DND-41 (cell line): ENCODE results near the gene PPP1R17.

ENCODE experiments used
- ATAC-seq: fragments of 200-7000 bp; cut with Tn5 transposase; 3 replicates; pipeline ENCODE4 v1.9.1; 2021; ENCODE audit warnings: low read depth; ENCODE audit not compliant: insufficient read depth
- DNase-seq: peaks from one replicate; pipeline ENCODE4 v3.0.0-alpha.2; 2020
- H2AFZ ChIP-seq: 2 replicates; pipeline ENCODE4 v1.6.0; 2012; ENCODE audit warnings: low read depth, low read length
- H3K27ac ChIP-seq: 2 replicates; pipeline ENCODE4 v1.5.1; 2012; ENCODE audit warnings: low read length, inconsistent platforms
- H3K27me3 ChIP-seq: fragments of 200-600 bp; sonication (generic); 2 replicates; pipeline ENCODE4 v1.6.0; 2012; ENCODE audit warnings: low read length, mild to moderate bottlenecking, inconsistent platforms; ENCODE audit not compliant: insufficient read depth, poor library complexity
- H3K36me3 ChIP-seq: 2 replicates; pipeline ENCODE4 v1.5.1; 2012; ENCODE audit warnings: low read length, inconsistent platforms; ENCODE audit not compliant: insufficient read depth
- H3K4me1 ChIP-seq: 2 replicates; pipeline ENCODE4 v1.5.1; 2012; ENCODE audit warnings: mild to moderate bottlenecking, low read length; ENCODE audit not compliant: insufficient read depth
- H3K4me2 ChIP-seq: 2 replicates; pipeline ENCODE4 v1.6.0; 2012; ENCODE audit warnings: mild to moderate bottlenecking, moderate library complexity, low read length, inconsistent platforms; ENCODE audit not compliant: insufficient read depth
- H3K4me3 ChIP-seq, 2 experiments: fragments of 200-600 bp in 1 of 2; shearing (Covaris generic) in 1 of 2; 2 replicates each; pipeline ENCODE4 v1.5.1; 2012 to 2016; ENCODE audit warnings: inconsistent platforms in 2 of 2, low read length in 2 of 2, mild to moderate bottlenecking in 2 of 2, low read depth in 1 of 2, moderate library complexity in 1 of 2
- H3K79me2 ChIP-seq: 2 replicates; pipeline ENCODE4 v1.6.0; 2012; ENCODE audit warnings: low read length, inconsistent platforms; ENCODE audit not compliant: insufficient read depth
- H3K9ac ChIP-seq: 2 replicates; pipeline ENCODE4 v1.6.0; 2012; ENCODE audit warnings: low read depth, mild to moderate bottlenecking, inconsistent platforms, low read length, moderate library complexity
- H3K9me3 ChIP-seq: 2 replicates; pipeline ENCODE4 v1.5.1; 2012; ENCODE audit warnings: low read length, moderate library complexity, mild to moderate bottlenecking, inconsistent platforms; ENCODE audit not compliant: insufficient read depth, severe bottlenecking
- H4K20me1 ChIP-seq: 2 replicates; pipeline ENCODE4 v1.6.0; 2012; ENCODE audit warnings: low read length; ENCODE audit not compliant: insufficient read depth
- EZH2 ChIP-seq: IDR thresholded peaks from 3 replicates; pipeline ENCODE4 v1.6.1; 2012; ENCODE audit warnings: borderline replicate concordance, low read depth, mild to moderate bottlenecking, moderate library complexity, low read length, inconsistent platforms; ENCODE audit not compliant: severe bottlenecking
- TF ChIP-seq, protein P1 (sequence below): IDR thresholded peaks from 2 replicates; pipeline ENCODE4 v1.5.1; 2012; ENCODE audit warnings: borderline replicate concordance, low read length, moderate library complexity, mild to moderate bottlenecking; ENCODE audit not compliant: poor library complexity, severe bottlenecking; ENCODE audit errors: extremely low read depth

PPP1R17 gene

DNA sequence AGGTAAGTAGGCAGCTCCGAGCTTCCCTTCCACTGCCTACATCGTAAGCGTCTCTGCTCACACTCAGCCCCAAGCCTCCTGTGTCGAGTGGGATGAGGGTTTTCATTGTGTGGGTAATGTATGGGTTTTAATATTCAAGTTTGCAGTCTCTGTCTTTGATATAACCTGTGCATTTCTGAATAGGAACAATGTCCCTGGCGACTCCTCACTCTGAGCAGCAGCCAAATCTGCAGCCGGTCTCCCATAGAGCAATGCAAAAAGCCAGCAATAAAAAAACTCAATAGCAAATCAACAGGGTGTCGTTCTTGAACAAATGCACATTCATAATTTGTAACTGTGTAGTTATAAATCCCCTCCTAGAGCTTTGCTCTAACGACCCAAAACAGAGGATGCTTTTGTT, 33.4 kb downstream of the PPP1R17 start:
- TF ChIP-seq, protein P1, sequence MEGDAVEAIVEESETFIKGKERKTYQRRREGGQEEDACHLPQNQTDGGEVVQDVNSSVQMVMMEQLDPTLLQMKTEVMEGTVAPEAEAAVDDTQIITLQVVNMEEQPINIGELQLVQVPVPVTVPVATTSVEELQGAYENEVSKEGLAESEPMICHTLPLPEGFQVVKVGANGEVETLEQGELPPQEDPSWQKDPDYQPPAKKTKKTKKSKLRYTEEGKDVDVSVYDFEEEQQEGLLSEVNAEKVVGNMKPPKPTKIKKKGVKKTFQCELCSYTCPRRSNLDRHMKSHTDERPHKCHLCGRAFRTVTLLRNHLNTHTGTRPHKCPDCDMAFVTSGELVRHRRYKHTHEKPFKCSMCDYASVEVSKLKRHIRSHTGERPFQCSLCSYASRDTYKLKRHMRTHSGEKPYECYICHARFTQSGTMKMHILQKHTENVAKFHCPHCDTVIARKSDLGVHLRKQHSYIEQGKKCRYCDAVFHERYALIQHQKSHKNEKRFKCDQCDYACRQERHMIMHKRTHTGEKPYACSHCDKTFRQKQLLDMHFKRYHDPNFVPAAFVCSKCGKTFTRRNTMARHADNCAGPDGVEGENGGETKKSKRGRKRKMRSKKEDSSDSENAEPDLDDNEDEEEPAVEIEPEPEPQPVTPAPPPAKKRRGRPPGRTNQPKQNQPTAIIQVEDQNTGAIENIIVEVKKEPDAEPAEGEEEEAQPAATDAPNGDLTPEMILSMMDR, result no peak
- TF ChIP-seq EZH2, result no peak
- Histone ChIP-seq H3K79me2 (no peaks in the 10 kb centered on the region), H3K9me3 (no peaks in the 10 kb centered on the region), H3K9ac (no peak overlapping the region), H3K36me3 (no peaks in the 10 kb centered on the region), H3K4me2 (no peak overlapping the region), H3K4me1 (no peaks in the 10 kb centered on the region), H3K27ac (no peak overlapping the region), H3K27me3 (no peaks in the 10 kb centered on the region), H2AFZ (no peak overlapping the region), H4K20me1 (no peaks in the 10 kb centered on the region), H3K4me3 (no peak overlapping the region)
- ATAC-seq (no peak), DNase-seq (no peak)

DNA sequence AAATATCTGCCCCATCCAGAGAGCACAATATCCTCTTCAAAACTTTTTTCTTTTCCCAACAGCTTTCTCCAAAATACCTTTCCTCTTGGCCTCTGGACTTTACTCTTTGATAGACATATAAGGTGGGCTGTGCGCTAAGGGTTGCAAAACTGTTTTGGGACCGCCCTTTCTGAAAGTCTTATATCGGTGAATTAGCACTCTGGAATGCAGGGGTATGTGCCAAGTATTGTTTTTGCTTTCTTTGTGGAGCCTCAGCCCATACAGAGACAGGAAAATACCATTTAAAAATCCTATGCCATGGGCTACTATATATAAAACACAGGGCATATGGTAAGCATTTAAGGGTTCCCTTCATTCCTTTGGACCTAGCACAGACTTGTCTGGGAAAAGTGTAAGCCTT, 37.7 kb downstream of the PPP1R17 start:
- Histone ChIP-seq H3K36me3 (no peaks in the 10 kb centered on the region), H3K27me3 (no peaks in the 10 kb centered on the region), H3K4me2 (no peak overlapping the region), H3K4me1 (no peaks in the 10 kb centered on the region), H3K9me3 (no peaks in the 10 kb centered on the region), H3K79me2 (no peaks in the 10 kb centered on the region), H4K20me1 (no peaks in the 10 kb centered on the region), H2AFZ (no peak overlapping the region), H3K4me3 (no peak overlapping the region), H3K27ac (no peak overlapping the region), H3K9ac (no peak overlapping the region)
- TF ChIP-seq, protein P1, result no peak
- TF ChIP-seq EZH2, result no peak
- ATAC-seq (no peak), DNase-seq (no peak)

DNA sequence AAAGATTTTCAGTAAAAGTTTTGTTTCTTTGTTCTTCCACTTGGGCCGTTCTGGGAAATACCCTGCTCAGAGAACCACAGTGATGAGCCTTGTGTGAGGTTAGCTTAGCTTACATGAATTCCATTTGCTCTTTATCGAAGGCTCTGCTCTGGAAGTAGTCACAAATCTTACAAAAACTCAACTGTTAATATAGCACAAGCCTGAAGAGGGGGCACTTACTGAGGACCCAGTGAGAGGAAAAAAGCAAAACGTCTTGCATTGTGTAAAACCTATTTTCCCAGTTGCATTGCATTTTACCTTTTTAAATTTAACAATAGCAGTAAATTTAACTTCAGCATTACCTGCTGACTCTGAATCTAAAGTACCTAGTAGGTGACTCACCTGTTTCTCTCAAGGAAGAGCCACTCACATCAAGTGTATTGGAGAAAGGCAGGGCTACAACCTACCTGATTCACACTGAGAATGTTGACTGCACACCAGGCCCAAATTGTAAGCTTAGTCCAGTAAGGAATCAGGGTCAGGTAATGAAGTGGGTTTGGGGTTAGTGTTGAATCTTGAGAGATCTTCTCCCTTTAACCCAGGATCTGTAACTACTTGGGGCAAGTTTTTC, 42.3 kb downstream of the PPP1R17 start:
- ATAC-seq, result no peak

More for the DNA sequence above, 42.3 kb downstream of the PPP1R17 start:
- no peak overlapping the region for H2AFZ ChIP-seq
- no peak overlapping the region for H3K27ac ChIP-seq
- H3K4me3 ChIP-seq, result no peak overlapping the region
- DNase-seq, result no peak
- no peak overlapping the region for H3K4me2 ChIP-seq
- no peaks in the 10 kb centered on the region for H3K27me3 ChIP-seq
- no peaks in the 10 kb centered on the region for H3K4me1 ChIP-seq
- TF ChIP-seq EZH2, result no peak
- TF ChIP-seq, protein P1, result no peak
- no peaks in the 10 kb centered on the region for H3K36me3 ChIP-seq
- H4K20me1 ChIP-seq, result no peaks in the 10 kb centered on the region
- no peak overlapping the region for H3K9ac ChIP-seq
- H3K9me3 ChIP-seq, result no peaks in the 10 kb centered on the region
- no peaks in the 10 kb centered on the region for H3K79me2 ChIP-seq
